DOHH2 (cell line): Measurements from ENCODE around the gene RNASE1.

Source experiments
- EZH2phosphoT487 ChIP-seq: fragments of 200-600 bp; sonication (generic); IDR thresholded peaks from 2 replicates; pipeline ENCODE4 v1.6.1; 2017; ENCODE audit warnings: borderline replicate concordance, mild to moderate bottlenecking, antibody characterized with exemption, low read length, moderate library complexity, mixed read lengths
- TF ChIP-seq, protein P1 (sequence below): fragments of 200-600 bp; sonication (generic); IDR thresholded peaks from one replicate; pipeline ENCODE4 v1.5.1; 2014; ENCODE audit warnings: antibody characterized with exemption, mild to moderate bottlenecking, low read depth, low read length; ENCODE audit not compliant: poor library complexity, severe bottlenecking

DNA sequence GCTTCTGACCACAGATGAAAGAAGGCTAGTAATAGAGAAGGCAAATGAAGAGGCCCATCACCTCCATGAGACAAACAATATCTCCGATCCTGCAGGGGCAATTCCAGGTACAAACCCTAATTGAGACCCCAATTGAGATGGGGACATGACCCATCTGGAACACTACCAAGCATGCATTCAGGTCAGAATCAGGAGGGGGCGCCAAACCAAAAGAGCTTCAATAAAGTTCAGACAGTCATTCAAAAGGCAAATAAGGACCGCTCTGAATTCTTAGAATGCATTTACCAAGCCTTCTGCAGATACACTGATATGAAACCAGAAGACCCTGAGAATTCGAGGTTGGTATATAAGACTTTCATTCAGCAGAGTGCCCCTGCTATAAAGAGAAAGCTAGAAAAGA lies 44.7 kb downstream of the RNASE1 start:
- TF ChIP-seq, protein P1, sequence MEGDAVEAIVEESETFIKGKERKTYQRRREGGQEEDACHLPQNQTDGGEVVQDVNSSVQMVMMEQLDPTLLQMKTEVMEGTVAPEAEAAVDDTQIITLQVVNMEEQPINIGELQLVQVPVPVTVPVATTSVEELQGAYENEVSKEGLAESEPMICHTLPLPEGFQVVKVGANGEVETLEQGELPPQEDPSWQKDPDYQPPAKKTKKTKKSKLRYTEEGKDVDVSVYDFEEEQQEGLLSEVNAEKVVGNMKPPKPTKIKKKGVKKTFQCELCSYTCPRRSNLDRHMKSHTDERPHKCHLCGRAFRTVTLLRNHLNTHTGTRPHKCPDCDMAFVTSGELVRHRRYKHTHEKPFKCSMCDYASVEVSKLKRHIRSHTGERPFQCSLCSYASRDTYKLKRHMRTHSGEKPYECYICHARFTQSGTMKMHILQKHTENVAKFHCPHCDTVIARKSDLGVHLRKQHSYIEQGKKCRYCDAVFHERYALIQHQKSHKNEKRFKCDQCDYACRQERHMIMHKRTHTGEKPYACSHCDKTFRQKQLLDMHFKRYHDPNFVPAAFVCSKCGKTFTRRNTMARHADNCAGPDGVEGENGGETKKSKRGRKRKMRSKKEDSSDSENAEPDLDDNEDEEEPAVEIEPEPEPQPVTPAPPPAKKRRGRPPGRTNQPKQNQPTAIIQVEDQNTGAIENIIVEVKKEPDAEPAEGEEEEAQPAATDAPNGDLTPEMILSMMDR = peak; percentile 59
- TF ChIP-seq EZH2phosphoT487 = no peak
